Stimulated activated CD4-positive, alpha-beta T cell treated with anti-CD3 and anti-CD28 coated beads, Interleukin-12 subunit alpha, Interleukin-12 subunit beta, amount 100 ng/mL, for 48 hours (primary cell): Measurements from ENCODE around the gene DNAJC15.
"Not testable (repeated sequence)": the region's sequence is repeated elsewhere in the genome, so short reads cannot be mapped to it uniquely, and the experiment has no call there.

ENCODE experiments used
- DNase-seq, 3 donors: peaks; one replicate each; pipeline ENCODE4 v3.0.0-alpha.2; 2020; ENCODE audit warnings: low read depth in 2 of 3, low spot score in 1 of 3

Gene DNAJC15

GRCh38 chr13:43003729-43004128 is 19.7 kb upstream of the DNAJC15 start:
- no peak for DNase-seq

DNA sequence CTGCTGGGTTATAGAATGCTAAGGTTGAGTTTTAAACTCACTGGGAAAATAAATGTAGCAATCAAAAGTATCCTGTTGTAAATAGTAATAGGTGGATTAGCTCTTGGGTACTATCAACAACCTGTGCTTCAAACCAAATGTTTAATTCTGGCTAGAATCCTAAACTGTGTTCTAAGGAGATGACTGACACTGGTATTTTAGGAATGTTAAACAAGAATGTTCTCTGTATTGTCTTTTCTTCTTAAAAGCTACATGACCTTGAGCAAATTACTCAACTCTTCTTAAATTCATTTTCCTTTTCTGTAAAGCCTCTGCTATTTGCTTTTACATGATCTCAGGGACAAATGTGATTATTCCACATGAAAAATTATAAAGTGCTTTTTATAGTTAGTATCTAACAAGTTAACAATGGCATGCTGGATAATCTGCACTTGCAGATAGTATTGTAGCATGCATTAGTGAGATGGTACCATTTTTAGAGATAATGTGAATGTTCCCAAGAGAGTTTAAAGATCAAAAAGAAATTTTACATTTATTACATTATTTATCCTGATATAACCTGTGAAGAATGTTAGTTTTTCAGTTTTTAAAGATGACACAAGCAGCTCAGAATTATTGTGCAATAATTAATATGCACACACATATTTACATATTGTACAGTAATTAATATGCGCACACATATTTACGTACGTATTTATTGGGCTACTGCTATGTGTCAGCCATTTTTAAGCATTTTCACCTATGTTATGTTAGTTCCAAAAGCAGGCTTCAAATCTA is 17.7 kb upstream of the DNAJC15 start:
- no peak for DNase-seq

- no peak for DNase-seq
These were observed 16.3 kb upstream of the DNAJC15 start for GRCh38 chr13:43006893-43007631.

DNA sequence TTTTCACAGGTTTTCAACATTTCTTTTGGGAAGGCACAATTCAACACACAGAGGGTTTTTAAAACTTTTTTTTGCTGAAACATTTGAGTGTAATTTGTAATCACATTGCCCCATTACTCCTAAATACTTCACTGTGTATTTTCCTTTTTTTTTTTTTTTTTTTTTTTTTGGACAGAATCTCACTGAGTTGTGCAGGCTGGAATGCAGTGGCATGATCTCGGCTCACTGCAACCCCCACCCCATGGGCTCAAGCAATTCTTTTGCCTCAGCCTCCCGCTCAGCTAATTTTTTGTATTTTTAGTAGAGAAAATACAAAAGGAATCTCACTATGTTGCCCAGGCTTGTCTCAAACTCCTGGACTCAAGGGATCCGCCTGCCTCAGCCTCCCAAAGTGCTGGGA is 14.8 kb upstream of the DNAJC15 start:
- DNase-seq: no peak

- DNase-seq: no peak
These were observed 13.9 kb upstream of the DNAJC15 start for GRCh38 chr13:43009506-43009905.

GRCh38 chr13:43014162-43014561 is 9.2 kb upstream of the DNAJC15 start:
- no peak for DNase-seq

DNA sequence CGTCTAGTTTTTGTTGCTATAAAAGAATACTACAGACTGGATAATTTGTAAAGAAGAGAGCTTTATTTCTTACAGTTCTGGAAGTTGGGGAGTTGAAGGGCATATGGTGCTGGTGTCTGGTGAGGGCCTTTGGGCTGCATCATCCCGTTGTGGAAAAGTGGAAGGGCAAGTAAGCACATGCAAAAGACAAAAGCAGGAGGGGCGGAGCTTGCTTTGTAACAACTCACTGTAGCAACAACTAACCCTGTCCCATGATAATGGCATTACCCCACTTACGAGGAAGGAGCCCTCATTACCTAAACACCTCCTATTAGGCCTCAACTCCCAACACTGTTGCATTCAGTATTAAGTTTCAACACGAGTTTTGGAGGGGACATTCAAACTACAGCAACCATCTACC is 7.2 kb upstream of the DNAJC15 start:
- DNase-seq: no peak

- DNase-seq: no peak
These were observed 3.6 kb upstream of the DNAJC15 start for GRCh38 chr13:43019811-43020210.

- no peak for DNase-seq
These were observed 2.6 kb upstream of the DNAJC15 start for GRCh38 chr13:43020794-43021193.

DNA sequence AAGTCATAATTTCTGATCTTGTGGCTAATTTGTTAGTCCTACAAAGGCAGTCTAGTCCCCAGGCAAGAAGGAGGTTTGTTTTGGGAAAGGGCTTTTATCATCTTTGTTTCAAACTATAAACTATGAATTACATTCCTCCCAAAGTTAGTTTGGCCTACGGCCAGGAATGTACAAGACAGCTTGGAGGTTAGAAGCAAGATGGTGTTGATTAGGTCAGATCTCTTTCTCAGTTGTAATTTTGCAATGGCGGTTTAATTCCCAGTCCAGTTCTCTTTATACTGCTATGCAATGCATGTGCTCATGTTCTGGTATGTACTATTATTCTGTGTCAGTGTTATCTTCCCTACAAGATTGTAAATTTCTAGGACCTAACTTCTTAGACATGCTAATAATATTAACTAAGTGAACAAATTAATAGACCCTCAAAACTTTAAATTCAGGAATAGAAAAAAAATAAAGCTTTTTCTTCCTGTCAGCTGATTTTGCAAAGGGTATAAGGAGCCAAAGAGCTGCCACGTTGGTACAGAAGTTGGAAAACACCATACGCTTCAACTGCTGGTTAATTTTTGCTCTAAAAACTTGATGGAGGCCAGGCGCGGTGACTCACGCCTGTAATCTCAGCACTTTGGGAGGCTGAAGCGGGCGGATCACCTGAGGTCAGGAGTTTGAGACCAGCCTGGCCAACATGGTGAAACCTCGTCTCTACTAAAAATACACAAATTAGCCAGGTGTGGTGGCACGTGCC is 1.3 kb upstream of the DNAJC15 start:
- no peak for DNase-seq

DNA sequence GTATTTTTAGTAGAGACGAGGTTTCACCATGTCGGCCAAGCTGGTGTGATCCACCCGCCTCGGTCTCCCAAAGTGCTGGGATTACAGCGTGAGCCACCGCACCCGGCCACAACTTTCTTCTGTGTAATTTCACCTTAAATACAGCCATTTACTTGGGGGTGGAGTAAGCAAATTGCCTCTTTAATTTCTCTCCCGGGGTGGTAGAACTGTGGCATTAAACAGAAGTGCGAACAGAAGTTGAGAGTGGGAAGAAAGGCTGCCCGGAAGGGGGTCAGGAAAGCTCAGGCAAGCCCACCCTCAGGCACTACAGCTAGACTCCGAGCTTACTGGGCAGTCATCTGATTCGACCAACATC is 475 bp upstream of the DNAJC15 start:
- DNase-seq: no peak

- DNase-seq: no peak
These were observed 2.9 kb downstream of the DNAJC15 start for GRCh38 chr13:43026262-43026661.

GRCh38 chr13:43030548-43030947 is 7.2 kb downstream of the DNAJC15 start:
- no peak for DNase-seq

DNA sequence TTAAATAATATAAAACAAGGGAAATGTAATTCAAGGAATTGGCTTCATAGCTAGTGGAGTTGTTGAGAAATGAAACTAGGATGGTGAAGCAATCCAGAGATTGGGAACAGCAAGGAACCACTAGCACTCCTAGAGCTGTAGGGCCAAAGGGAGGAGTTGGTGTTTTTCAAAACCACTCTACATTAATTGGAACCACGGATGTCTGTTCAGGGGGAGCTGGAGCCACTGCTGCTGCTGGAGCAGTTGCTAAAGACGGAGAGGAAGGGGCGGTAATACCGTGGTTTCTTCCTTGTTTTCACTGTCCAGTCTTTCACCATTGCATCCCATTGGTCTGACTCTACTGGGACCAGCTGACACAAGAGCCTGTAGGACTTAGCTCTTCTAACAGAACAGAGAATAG is 8.5 kb downstream of the DNAJC15 start:
- no peak for DNase-seq

DNA sequence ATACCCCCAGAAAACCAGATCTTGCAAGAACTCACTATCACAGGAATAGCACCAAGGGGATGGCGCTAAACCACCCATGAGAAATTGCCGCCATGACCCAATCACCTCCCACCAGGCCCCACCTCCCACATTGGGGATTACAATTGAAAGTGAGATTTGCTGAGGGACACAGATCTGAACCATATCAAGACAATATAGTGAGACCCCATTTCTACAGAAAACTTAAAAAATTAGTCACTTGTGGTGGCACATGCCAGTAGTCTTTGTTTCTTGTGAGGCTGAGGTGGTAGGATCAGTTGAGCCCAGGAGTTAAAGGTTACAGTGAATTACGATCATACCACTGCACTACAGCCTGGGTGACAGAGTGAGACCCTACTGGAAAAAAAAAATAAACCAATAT is 9.7 kb downstream of the DNAJC15 start:
- DNase-seq: no peak

GRCh38 chr13:43036351-43037250 is 13.2 kb downstream of the DNAJC15 start:
- DNase-seq: no peak

DNA sequence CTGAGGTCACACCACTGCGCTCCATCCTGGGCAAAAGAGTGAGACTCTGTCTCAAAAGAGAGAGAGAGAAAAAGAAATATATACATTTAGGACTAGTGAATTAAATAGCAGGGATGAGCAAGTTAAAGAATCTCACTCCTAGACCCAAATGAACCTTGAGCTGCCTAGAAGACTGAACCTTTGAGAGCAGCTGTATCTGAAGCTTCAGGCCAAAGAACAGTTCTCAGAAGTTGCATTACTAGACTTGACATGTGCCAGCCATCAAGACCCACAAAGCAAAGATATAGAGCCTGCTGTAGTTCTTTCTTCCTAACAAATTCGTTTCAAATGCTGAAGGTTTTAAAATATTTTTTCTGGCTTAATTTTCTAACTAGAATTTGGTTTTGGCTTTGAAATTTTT is 16.6 kb downstream of the DNAJC15 start:
- DNase-seq: no peak

GRCh38 chr13:43040581-43041368 is 17.4 kb downstream of the DNAJC15 start:
- not testable (repeated sequence) for DNase-seq

DNA sequence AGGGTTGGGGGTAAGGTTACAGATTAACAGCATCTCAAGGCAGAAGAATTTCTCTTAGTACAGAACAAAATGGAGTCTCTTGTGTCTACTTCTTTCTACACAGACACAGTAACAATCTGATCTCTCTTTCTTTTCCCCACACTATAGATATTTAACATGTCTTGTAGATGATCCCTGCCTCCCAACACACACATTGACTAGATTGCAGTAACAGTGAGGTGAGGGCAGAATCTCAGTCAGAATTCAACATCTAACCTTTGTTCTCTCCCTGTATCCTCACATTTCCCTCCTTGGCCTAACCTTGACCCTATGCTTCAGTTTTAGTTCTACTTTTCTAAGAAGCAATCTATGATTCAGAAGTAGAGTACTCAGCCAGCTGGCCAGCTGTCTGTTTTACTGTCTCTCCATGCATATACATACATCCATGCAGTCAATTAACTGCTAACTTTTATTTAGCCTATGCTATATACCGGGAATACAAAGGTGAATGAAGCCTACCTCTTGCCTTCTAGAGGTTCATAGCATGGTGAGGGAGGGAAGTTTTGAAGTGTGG is 18.1 kb downstream of the DNAJC15 start:
- DNase-seq: no peak

GRCh38 chr13:43042410-43042921 is 19.1 kb downstream of the DNAJC15 start:
- DNase-seq: no peak
